EH (cell line): ENCODE data around the gene CASP7.
"Not testable (repeated sequence)": the region's sequence is repeated elsewhere in the genome, so short reads cannot be mapped to it uniquely, and the experiment has no call there.

Experiments used
- DNase-seq: peaks from one replicate; pipeline ENCODE4 v3.0.0-alpha.2; 2015; ENCODE audit warnings: low read depth

The CASP7 gene

GRCh38 chr10:113679463-113680189 is at the start of gene CASP7:
Gene CASP7 (plus strand): TSS chr10:113679912. CDS start chr10:113697494, 17,582 bp downstream.
- DNase-seq, result peak; percentile 86

GRCh38 chr10:113630929-113631533 is 48.7 kb upstream of the CASP7 start:
- no peak for DNase-seq

GRCh38 chr10:113631684-113632367 is 47.9 kb upstream of the CASP7 start:
- DNase-seq, result peak; percentile 10

GRCh38 chr10:113639966-113640365 is 39.7 kb upstream of the CASP7 start:
- DNase-seq, result no peak

- DNase-seq, result no peak
Observed at GRCh38 chr10:113641702-113642101, 38.0 kb upstream of the CASP7 start.

GRCh38 chr10:113643183-113643582 is 36.5 kb upstream of the CASP7 start:
- DNase-seq, result no peak

GRCh38 chr10:113644185-113645120 is 35.3 kb upstream of the CASP7 start:
- DNase-seq, result peak; percentile 61

GRCh38 chr10:113646336-113647201 is 33.1 kb upstream of the CASP7 start:
- no peak for DNase-seq

GRCh38 chr10:113647812-113648211 is 31.9 kb upstream of the CASP7 start:
- DNase-seq, result no peak

- DNase-seq, result peak; percentile 9
Observed at GRCh38 chr10:113648478-113648877, 31.2 kb upstream of the CASP7 start.

GRCh38 chr10:113650172-113650571 is 29.5 kb upstream of the CASP7 start:
- no peak for DNase-seq

GRCh38 chr10:113651021-113651420 is 28.7 kb upstream of the CASP7 start:
- no peak for DNase-seq

GRCh38 chr10:113651898-113652297 is 27.8 kb upstream of the CASP7 start:
- DNase-seq, result no peak

- DNase-seq, result not testable (repeated sequence)
Observed at GRCh38 chr10:113652456-113652855, 27.3 kb upstream of the CASP7 start.

GRCh38 chr10:113656896-113657295 is 22.8 kb upstream of the CASP7 start:
- DNase-seq, result no peak

- DNase-seq, result no peak
Observed at GRCh38 chr10:113657544-113657943, 22.2 kb upstream of the CASP7 start.

GRCh38 chr10:113661332-113661731 is 18.4 kb upstream of the CASP7 start:
- no peak for DNase-seq

- peak; percentile 46 for DNase-seq
Observed at GRCh38 chr10:113663142-113663541, 16.6 kb upstream of the CASP7 start.

- no peak for DNase-seq
Observed at GRCh38 chr10:113663908-113664307, 15.8 kb upstream of the CASP7 start, which contains the start of gene NRAP. Gene NRAP (minus strand): TSS chr10:113664041. CDS start chr10:113663882, 159 bp downstream.

- DNase-seq, result no peak
Observed at GRCh38 chr10:113665352-113665751, 14.4 kb upstream of the CASP7 start.

- DNase-seq, result peak; percentile 96
Observed at GRCh38 chr10:113665806-113666354, 13.8 kb upstream of the CASP7 start.
